Measurements from ENCODE around the gene CAMTA1. TPM values are rescaled to one million over a fixed set of nuclear protein-coding genes. Genes with fewer than 3 reads are reported as not detected.

Gene CAMTA1
- polyA plus RNA-seq, 1 donor (not counting 4 experiments of a cell fraction or from before 2014, with no cell fraction given) = 51.4 TPM

DNA sequence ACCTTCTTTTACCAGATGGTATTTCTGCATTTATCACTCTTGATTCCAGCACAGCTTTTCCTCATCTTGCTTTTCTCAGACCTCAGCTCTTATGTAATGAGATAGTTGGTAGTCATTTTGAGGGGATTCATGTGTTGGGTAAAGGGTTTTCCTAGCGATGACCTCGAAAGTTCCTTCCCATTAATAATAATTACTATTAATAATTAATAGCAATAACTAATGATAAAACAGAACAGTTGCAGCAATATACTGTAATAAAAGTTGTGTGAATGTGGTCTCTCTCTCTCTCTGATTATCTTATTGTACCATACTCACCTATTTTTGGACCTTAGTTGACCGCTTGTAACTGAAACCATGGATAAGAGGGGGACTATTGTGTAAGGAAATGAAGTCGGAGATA lies 14.2 kb downstream of the CAMTA1 start:
- Histone ChIP-seq H3K79me2 (ENCODE audit: control insufficient read depth, insufficient read depth, low read length) (peaks cover 68% of the 10 kb centered on the region), H3K4me1 (ENCODE audit: control insufficient read depth, extremely low read depth, insufficient read depth, low read length) (peaks cover 16% of the 10 kb centered on the region), H3K4me3 (ENCODE audit: control insufficient read depth in 2 of 3, extremely low read depth in 1 of 3, insufficient read depth in 2 of 3, low read depth in 1 of 3, low read length in 3 of 3) (no peak overlapping the region), H3K36me3 (ENCODE audit: control insufficient read depth in 2 of 2, extremely low read depth in 1 of 2, insufficient read depth in 2 of 2, low read length in 2 of 2) (no peaks in the 10 kb centered on the region), H3K27ac (ENCODE audit: control insufficient read depth, insufficient read depth, low read length) (no peak overlapping the region), H3K9ac (ENCODE audit: control insufficient read depth, extremely low read depth, insufficient read depth, low read length) (no peak overlapping the region), H3K27me3 (ENCODE audit: control insufficient read depth, extremely low read depth, insufficient read depth, low read length) (no peaks in the 10 kb centered on the region), H3K4me2 (ENCODE audit: control insufficient read depth, extremely low read depth, insufficient read depth, low read depth, low read length) (no peak overlapping the region), H2AFZ (ENCODE audit: control insufficient read depth, low read length) (no peak overlapping the region), H4K20me1 (ENCODE audit: control insufficient read depth, extremely low read depth, insufficient read depth, low read length) (no peaks in the 10 kb centered on the region), H3K9me1 (ENCODE audit: control insufficient read depth, extremely low read depth, insufficient read depth, low read length) (no peaks in the 10 kb centered on the region), H3K9me3 (ENCODE audit: control insufficient read depth, low read depth, low read length) (no peaks in the 10 kb centered on the region)
- no peak for DNase-seq (ENCODE audit: low read depth, low spot score)
- dilution Hi-C loops (cut with MboI; ENCODE audit: extremely low pct_ligation_motif_present, low sequenced_read_pairs) = no loop called here
- TF ChIP-seq CTCF (optimal IDR thresholded peaks at IDR 0.05 in 1 of 3, IDR thresholded peaks at IDR 0.05 in 1 of 3, conservative IDR thresholded peaks at IDR 0.05 in 1 of 3; ENCODE audit: extremely low read depth in 1 of 3, insufficient read depth in 2 of 3, low read length in 3 of 3) (no peak), EZH2 (IDR thresholded peaks at IDR 0.05; ENCODE audit: low read length) (no peak)
- FAIRE-seq = no peak

DNA sequence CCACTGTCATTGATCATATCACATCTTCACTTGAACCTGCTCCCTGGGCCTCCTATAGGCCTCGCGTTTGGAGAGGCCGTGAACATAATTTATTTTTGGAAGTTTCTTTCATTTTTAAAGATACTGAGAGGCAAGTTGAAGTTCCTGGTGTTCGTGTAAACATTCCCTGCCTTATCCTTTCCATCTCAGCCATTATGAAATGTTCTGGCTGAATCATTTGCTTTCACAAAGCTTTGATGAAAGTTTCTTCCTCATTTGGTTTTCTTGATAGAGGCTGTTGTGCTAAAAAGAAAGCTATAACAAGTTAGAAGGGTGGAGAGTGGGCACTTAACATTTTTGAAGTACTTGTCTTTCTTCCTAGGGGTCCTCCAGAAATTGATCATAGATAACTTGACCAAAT lies 15.5 kb downstream of the CAMTA1 start:
- dilution Hi-C loops (cut with MboI; ENCODE audit: extremely low pct_ligation_motif_present, low sequenced_read_pairs) = no loop called here
- Histone ChIP-seq H3K79me2 (ENCODE audit: control insufficient read depth, insufficient read depth, low read length) (peaks cover 70% of the 10 kb centered on the region), H2AFZ (ENCODE audit: control insufficient read depth, low read length) (no peak overlapping the region), H3K36me3 (ENCODE audit: control insufficient read depth in 2 of 2, extremely low read depth in 1 of 2, insufficient read depth in 2 of 2, low read length in 2 of 2) (no peaks in the 10 kb centered on the region), H3K9me1 (ENCODE audit: control insufficient read depth, extremely low read depth, insufficient read depth, low read length) (no peaks in the 10 kb centered on the region), H3K4me1 (ENCODE audit: control insufficient read depth, extremely low read depth, insufficient read depth, low read length) (peaks cover 20% of the 10 kb centered on the region), H3K27ac (ENCODE audit: control insufficient read depth, insufficient read depth, low read length) (no peak overlapping the region), H3K4me2 (ENCODE audit: control insufficient read depth, extremely low read depth, insufficient read depth, low read depth, low read length) (no peak overlapping the region), H3K4me3 (ENCODE audit: control insufficient read depth in 2 of 3, extremely low read depth in 1 of 3, insufficient read depth in 2 of 3, low read depth in 1 of 3, low read length in 3 of 3) (no peak overlapping the region), H4K20me1 (ENCODE audit: control insufficient read depth, extremely low read depth, insufficient read depth, low read length) (peaks cover 4% of the 10 kb centered on the region), H3K9me3 (ENCODE audit: control insufficient read depth, low read depth, low read length) (no peaks in the 10 kb centered on the region), H3K27me3 (ENCODE audit: control insufficient read depth, extremely low read depth, insufficient read depth, low read length) (no peaks in the 10 kb centered on the region), H3K9ac (ENCODE audit: control insufficient read depth, extremely low read depth, insufficient read depth, low read length) (no peak overlapping the region)
- DNase-seq (ENCODE audit: low read depth, low spot score) (no peak), FAIRE-seq (no peak)
- TF ChIP-seq CTCF (optimal IDR thresholded peaks at IDR 0.05 in 1 of 3, IDR thresholded peaks at IDR 0.05 in 1 of 3, conservative IDR thresholded peaks at IDR 0.05 in 1 of 3; ENCODE audit: extremely low read depth in 1 of 3, insufficient read depth in 2 of 3, low read length in 3 of 3) (no peak), EZH2 (IDR thresholded peaks at IDR 0.05; ENCODE audit: low read length) (no peak)

Measured in keratinocyte (primary cell).